H1 (cell line): ENCODE data around the gene TAF4. TPM values are rescaled to one million over a fixed set of nuclear protein-coding genes. Genes with fewer than 3 reads are reported as not detected.
A peak's percentile ranks its signal among the peaks of the same experiment; 100 is the strongest.

Experiments
- CTCF ChIA-PET: fragments of 300-600 bp; sonication (Branson Sonifier 250); formaldehyde crosslinking; loops from one replicate; lab custom pipeline; 2021; ENCODE audit not compliant: partially characterized antibody; lab: Charles Lee
- POLR2A ChIA-PET: fragments of 300-600 bp; sonication (Branson Sonifier 250); formaldehyde crosslinking; loops from one replicate; lab custom pipeline; 2021; ENCODE audit warnings: inconsistent platforms; ENCODE audit not compliant: partially characterized antibody; lab: Charles Lee
- DNase-seq, 2 experiments: peaks; one replicate each; pipeline versions ENCODE4 v3.0.0 to v3.0.0-alpha.2; 2010 to 2022; ENCODE audit warnings: low spot score in 2 of 2, low read depth in 1 of 2, mixed read lengths in 1 of 2
- FAIRE-seq: peaks from 2 replicates; lab custom pipeline; 2011; peaks lifted over from hg19 to GRCh38; lab: Jason Lieb, UNC
- H2AFZ ChIP-seq: 2 replicates; pipeline ENCODE4 v1.8.1; 2012; ENCODE audit warnings: low read length, inconsistent platforms
- H2AK5ac ChIP-seq: 2 replicates; pipeline ENCODE4 v1.6.1; 2013; ENCODE audit warnings: low read depth, low read length
- H2BK120ac ChIP-seq: replicated peaks from 2 replicates; pipeline ENCODE3; 2013; ENCODE audit warnings: low read depth, low read length, inconsistent platforms
- H2BK12ac ChIP-seq: 2 replicates; pipeline ENCODE4 v1.6.1; 2013; ENCODE audit warnings: low read depth, low read length
- H2BK15ac ChIP-seq: 2 replicates; pipeline ENCODE4 v1.6.1; 2013; ENCODE audit warnings: low read length
- H2BK20ac ChIP-seq: 2 replicates; pipeline ENCODE4 v1.6.1; 2013; ENCODE audit warnings: low read length
- H2BK5ac ChIP-seq: 2 replicates; pipeline ENCODE4 v1.6.1; 2013; ENCODE audit warnings: low read depth, low read length
- H3K14ac ChIP-seq: 2 replicates; pipeline ENCODE4 v1.6.1; 2013; ENCODE audit warnings: inconsistent platforms; ENCODE audit not compliant: insufficient read length
- H3K18ac ChIP-seq: 2 replicates; pipeline ENCODE4 v1.6.1; 2013; ENCODE audit warnings: low read length; ENCODE audit errors: extremely low read depth
- H3K23ac ChIP-seq: 2 replicates; pipeline ENCODE4 v1.6.1; 2013; ENCODE audit warnings: inconsistent platforms; ENCODE audit not compliant: insufficient read length
- H3K23me2 ChIP-seq: 2 replicates; pipeline ENCODE4 v1.6.1; 2013; ENCODE audit warnings: low read depth, low read length
- H3K27ac ChIP-seq: 2 replicates; pipeline ENCODE4 v1.6.1; 2011; ENCODE audit warnings: low read depth, low read length, inconsistent platforms
- H3K27me3 ChIP-seq, 4 experiments: replicated peaks in 1 of 4; 1 replicate in 1 of 4; 2 replicates in 3 of 4; pipeline versions ENCODE4 v1.6.1 to v1.8.1; 2011 to 2013; ENCODE audit warnings: low read length in 3 of 4, mild to moderate bottlenecking in 3 of 4, inconsistent platforms in 2 of 4, mixed read lengths in 2 of 4, moderate library complexity in 1 of 4; ENCODE audit not compliant: control insufficient read depth in 3 of 4, insufficient read depth in 3 of 4; ENCODE audit errors: extremely low read depth in 1 of 4
- H3K36me3 ChIP-seq, 4 experiments: 2 replicates each; pipeline versions ENCODE4 v1.6.1 to v1.8.1; 2011 to 2013; ENCODE audit warnings: mild to moderate bottlenecking in 4 of 4, low read length in 3 of 4, moderate library complexity in 2 of 4, control low read depth in 1 of 4, inconsistent platforms in 1 of 4; ENCODE audit not compliant: insufficient read depth in 4 of 4, control insufficient read depth in 2 of 4
- H3K4ac ChIP-seq: replicated peaks from 2 replicates; pipeline ENCODE3; 2013; ENCODE audit warnings: low read length, low read depth, mixed read lengths, inconsistent platforms; ENCODE audit not compliant: insufficient read length
- H3K4me1 ChIP-seq, 4 experiments: replicated peaks in 1 of 4; 1 replicate in 1 of 4; 2 replicates in 3 of 4; pipeline versions ENCODE4 v1.6.1 to v1.8.1; 2011 to 2013; ENCODE audit warnings: low read length in 3 of 4, inconsistent platforms in 2 of 4, mixed read lengths in 1 of 4; ENCODE audit not compliant: insufficient read depth in 4 of 4, control insufficient read depth in 3 of 4
- H3K4me2 ChIP-seq, 2 experiments: 2 replicates each; pipeline versions ENCODE4 v1.6.1 to v1.8.1; 2011 to 2013; ENCODE audit warnings: low read depth in 2 of 2, low read length in 2 of 2, control low read depth in 1 of 2, inconsistent platforms in 1 of 2, mild to moderate bottlenecking in 1 of 2; ENCODE audit not compliant: insufficient read depth in 1 of 2
- H3K4me3 ChIP-seq, 4 experiments: fragments of 200-600, 300-600 bp in 1 of 4; sonication (generic), shearing (Covaris generic), sonication (Bioruptor Twin) in 1 of 4; 2 replicates each; pipeline versions ENCODE4 v1.5.1 to v1.8.1; 2011 to 2016; ENCODE audit warnings: low read length in 4 of 4, low read depth in 3 of 4, control low read depth in 2 of 4, inconsistent platforms in 2 of 4, mild to moderate bottlenecking in 2 of 4, mixed read lengths in 1 of 4, moderate library complexity in 1 of 4; ENCODE audit not compliant: insufficient read depth in 2 of 4; ENCODE audit errors: extremely low read depth in 1 of 4
- H3K56ac ChIP-seq: replicated peaks from 2 replicates; pipeline ENCODE3; 2013; ENCODE audit warnings: low read depth, mild to moderate bottlenecking, mixed read lengths, low read length, inconsistent platforms; ENCODE audit not compliant: insufficient read length
- H3K79me1 ChIP-seq: 2 replicates; pipeline ENCODE4 v1.6.1; 2013; ENCODE audit warnings: low read depth, low read length, control low read depth
- H3K79me2 ChIP-seq, 2 experiments: 2 replicates each; pipeline versions ENCODE4 v1.6.1 to v1.8.1; 2012 to 2013; ENCODE audit warnings: low read length in 2 of 2, mild to moderate bottlenecking in 2 of 2, inconsistent platforms in 1 of 2; ENCODE audit not compliant: insufficient read depth in 2 of 2, control insufficient read depth in 1 of 2
- H3K9ac ChIP-seq, 4 experiments: replicated peaks in 1 of 4; 1 replicate in 1 of 4; 2 replicates in 3 of 4; pipeline versions ENCODE4 v1.6.1 to v1.8.1; 2011 to 2013; ENCODE audit warnings: low read depth in 3 of 4, low read length in 3 of 4, control low read depth in 2 of 4, mild to moderate bottlenecking in 2 of 4, moderate library complexity in 2 of 4, inconsistent platforms in 1 of 4; ENCODE audit errors: extremely low read depth in 1 of 4
- H3K9me3 ChIP-seq, 2 experiments: 2 replicates each; pipeline versions ENCODE4 v1.6.1 to v1.8.1; 2012 to 2013; ENCODE audit warnings: mild to moderate bottlenecking in 2 of 2, moderate library complexity in 2 of 2, control low read depth in 1 of 2, inconsistent platforms in 1 of 2, low read depth in 1 of 2, low read length in 1 of 2, mixed read lengths in 1 of 2; ENCODE audit not compliant: insufficient read depth in 2 of 2
- H4K20me1 ChIP-seq, 2 experiments: replicated peaks in 1 of 2; 2 replicates each; pipeline versions ENCODE3 to v1.8.1; 2011 to 2013; ENCODE audit warnings: inconsistent platforms in 2 of 2, low read length in 2 of 2, mild to moderate bottlenecking in 1 of 2; ENCODE audit not compliant: insufficient read depth in 2 of 2, control insufficient read depth in 1 of 2
- H4K5ac ChIP-seq: 2 replicates; pipeline ENCODE4 v1.6.1; 2013; ENCODE audit warnings: low read length, low read depth, mixed read lengths, inconsistent platforms; ENCODE audit not compliant: insufficient read length
- H4K8ac ChIP-seq: 2 replicates; pipeline ENCODE4 v1.8.0; 2013; ENCODE audit warnings: mild to moderate bottlenecking, moderate library complexity, low read length, inconsistent platforms; ENCODE audit not compliant: insufficient read depth; ENCODE audit errors: extremely low read depth
- H4K91ac ChIP-seq: replicated peaks from 2 replicates; pipeline ENCODE3; 2013; ENCODE audit warnings: low read length, mixed read lengths, inconsistent platforms; ENCODE audit not compliant: insufficient read length
- CBX5 ChIP-seq: fragments of 300-800, 300-1000 bp; sonication (generic); IDR thresholded peaks from 2 replicates; pipeline ENCODE4 v1.7.1; 2016; ENCODE audit warnings: antibody characterized with exemption, low read length, low read depth
- CTCF ChIP-seq, 3 experiments: IDR thresholded peaks; 1 replicate in 2 of 3; 2 replicates in 1 of 3; pipeline versions ENCODE4 v1.5.1 to v1.6.1; 2011; ENCODE audit warnings: low read length in 3 of 3, mild to moderate bottlenecking in 3 of 3, inconsistent platforms in 2 of 3, low read depth in 1 of 3, moderate library complexity in 1 of 3; ENCODE audit not compliant: insufficient read depth in 1 of 3; ENCODE audit errors: control extremely low read depth in 1 of 3
- WGBS, 2 experiments: shearing (Covaris generic) in 1 of 2; methylation state at CpG; one replicate each; pipeline versions ENCODE4 v1.1.6 to v1.1.7; 2013 to 2015; ENCODE audit warnings: low lambda C conversion rate in 2 of 2, mixed read lengths in 2 of 2, inconsistent platforms in 1 of 2, low coverage in 1 of 2, missing lambda C conversion rate in 1 of 2; ENCODE audit not compliant: insufficient replicate concordance in 2 of 2, insufficient coverage in 1 of 2, insufficient read length in 1 of 2; ENCODE audit errors: extremely low coverage in 1 of 2, missing lambda C conversion rate in 1 of 2; 5-methylcytosine and 5-hydroxymethylcytosine counted together
- polyA plus RNA-seq, 7 experiments: library from polyadenylated mRNA; depleted of rRNA in 3 of 7; stranded (reverse) in 5 of 7; unstranded in 2 of 7; fragments of >200 nt in 5 of 7; fragments of 200-250 nt in 2 of 7; gene quantifications; 1 replicate in 5 of 7; 2 replicates in 1 of 7; 4 replicates in 1 of 7; pipeline versions ENCODE4 v1.2.1 to v1.2.3, GENCODE V29; 2011 to 2013; ENCODE audit warnings: missing spikeins in 2 of 7, mixed read lengths in 2 of 7
- total RNA-seq: library from RNA; stranded (reverse); fragmentation: NEBNext Ultra II Directional; extraction: Animal tissue kit (Norgen Biotek cat#: 25700); gene quantifications from 2 replicates; pipeline ENCODE4 v1.2.1, GENCODE V29; 2021

The TAF4 gene
- total and polyA plus RNA-seq, 2 of the 8 experiments (the other 6 are each of a cell fraction or from before 2014, with no cell fraction given), result 16.0 to 30.1 TPM

- no peak overlapping the region for H3K4me2 ChIP-seq
- no peak overlapping the region; the same call in 1 of the 2 replicates for H2BK5ac ChIP-seq
- H2AK5ac ChIP-seq, result no peak overlapping the region
- H3K4me1 ChIP-seq, result peaks cover 5 to 33% (median 15%) of the 10 kb centered on the region in 4 experiments
- H2BK12ac ChIP-seq, result no peak overlapping the region
- no peaks in the 10 kb centered on the region; the same call in 1 of the 2 replicates for H3K79me1 ChIP-seq
- H3K4ac ChIP-seq, result peak overlapping the region; percentile 85
- no peaks in the 10 kb centered on the region for H3K9me3 ChIP-seq
- H2BK20ac ChIP-seq, result no peak overlapping the region
- 0 out of 2 replicates have a peak overlapping the region, but pooled peaks have one; percentile 46 for H2BK15ac ChIP-seq
- no peaks in the 10 kb centered on the region for H3K79me2 ChIP-seq
- 88% methylated on average over 19 of the region's 20 CpGs; no CpG with 5 or more reads in 1 of the 2 experiments for WGBS, 2 experiments
- H2BK120ac ChIP-seq, result no peak overlapping the region
- H3K23ac ChIP-seq, result no peak overlapping the region
- H3K27me3 ChIP-seq, result no peaks in the 10 kb centered on the region; a peak in 1 of 7 replicates
- CTCF ChIA-PET, result interaction anchor here (0.5 to 1.3 kb wide), 11 partner anchors 14 to 1678 kb away, joined by 3 to 4 read pairs (median 3); no protein-coding TSS in a partner anchor
- POLR2A ChIA-PET, result interaction anchor here (1.8 kb wide), 1 partner anchor 113 kb away, joined by 5 read pairs; no protein-coding TSS in a partner anchor
- H3K27ac ChIP-seq, result no peak overlapping the region
- no peaks in the 10 kb centered on the region for H3K23me2 ChIP-seq
- H3K36me3 ChIP-seq, result no peaks in the 10 kb centered on the region
- H3K18ac ChIP-seq, result no peak overlapping the region
- no peak overlapping the region for H3K4me3 ChIP-seq
- FAIRE-seq, result no peak
- H4K91ac ChIP-seq, result no peak overlapping the region
- no peak overlapping the region for H3K9ac ChIP-seq
- peaks cover 2% of the 10 kb centered on the region in 2 experiments for H4K20me1 ChIP-seq
- no peak overlapping the region for H4K5ac ChIP-seq
- DNase-seq, result peak in 1 of 2 experiments; percentile 41
- TF ChIP-seq CTCF (IDR thresholded peaks at IDR 0.05; ENCODE audit: control extremely low read depth in 1 of 3, insufficient read depth in 1 of 3, low read depth in 1 of 3, low read length in 3 of 3), result peak in 1 of 3 experiments; percentile 17; a peak in 1 of 4 replicates
- TF ChIP-seq CBX5, result no peak
- no peak overlapping the region for H3K14ac ChIP-seq
- H4K8ac ChIP-seq, result no peak overlapping the region; the same call in 1 of the 2 replicates
- no peak overlapping the region for H3K56ac ChIP-seq
- no peak overlapping the region for H2AFZ ChIP-seq
Measured at GRCh38 chr20:61953037-61954021, 112.4 kb downstream of the TAF4 start.
